Measurements from ENCODE around the gene CCDC187. TPM values are rescaled to one million over a fixed set of nuclear protein-coding genes. Genes with fewer than 3 reads are reported as not detected.

Gene CCDC187
- total and polyA plus RNA-seq, 2 of the 8 experiments (the other 6 are each of a cell fraction or from before 2014, with no cell fraction given) = 0.02 TPM; not detected in 1

GRCh38 chr9:136314056-136314416, 10.1 kb upstream of the CCDC187 start (continued):
- TF ChIP-seq SUZ12 (IDR thresholded peaks at IDR 0.05; ENCODE audit: low read length) (no peak), BACH1 (IDR thresholded peaks at IDR 0.05; ENCODE audit: low read length) (no peak), KDM1A (IDR thresholded peaks at IDR 0.05; ENCODE audit: borderline replicate concordance, low read length) (no peak), PHF8 (conservative IDR thresholded peaks at IDR 0.05; ENCODE audit: low read depth, low read length) (no peak)
- TF ChIP-seq, protein P1, sequence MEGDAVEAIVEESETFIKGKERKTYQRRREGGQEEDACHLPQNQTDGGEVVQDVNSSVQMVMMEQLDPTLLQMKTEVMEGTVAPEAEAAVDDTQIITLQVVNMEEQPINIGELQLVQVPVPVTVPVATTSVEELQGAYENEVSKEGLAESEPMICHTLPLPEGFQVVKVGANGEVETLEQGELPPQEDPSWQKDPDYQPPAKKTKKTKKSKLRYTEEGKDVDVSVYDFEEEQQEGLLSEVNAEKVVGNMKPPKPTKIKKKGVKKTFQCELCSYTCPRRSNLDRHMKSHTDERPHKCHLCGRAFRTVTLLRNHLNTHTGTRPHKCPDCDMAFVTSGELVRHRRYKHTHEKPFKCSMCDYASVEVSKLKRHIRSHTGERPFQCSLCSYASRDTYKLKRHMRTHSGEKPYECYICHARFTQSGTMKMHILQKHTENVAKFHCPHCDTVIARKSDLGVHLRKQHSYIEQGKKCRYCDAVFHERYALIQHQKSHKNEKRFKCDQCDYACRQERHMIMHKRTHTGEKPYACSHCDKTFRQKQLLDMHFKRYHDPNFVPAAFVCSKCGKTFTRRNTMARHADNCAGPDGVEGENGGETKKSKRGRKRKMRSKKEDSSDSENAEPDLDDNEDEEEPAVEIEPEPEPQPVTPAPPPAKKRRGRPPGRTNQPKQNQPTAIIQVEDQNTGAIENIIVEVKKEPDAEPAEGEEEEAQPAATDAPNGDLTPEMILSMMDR (IDR thresholded peaks at IDR 0.05; ENCODE audit: control extremely low read depth in 1 of 3, insufficient read depth in 1 of 3, low read depth in 1 of 3, low read length in 3 of 3) = no peak
- TF ChIP-seq, protein P2, sequence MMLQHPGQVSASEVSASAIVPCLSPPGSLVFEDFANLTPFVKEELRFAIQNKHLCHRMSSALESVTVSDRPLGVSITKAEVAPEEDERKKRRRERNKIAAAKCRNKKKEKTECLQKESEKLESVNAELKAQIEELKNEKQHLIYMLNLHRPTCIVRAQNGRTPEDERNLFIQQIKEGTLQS (IDR thresholded peaks at IDR 0.05; ENCODE audit: insufficient read depth, low read depth, low read length) = no peak
